ENCODE results near the gene PYGL.

PYGL gene

GRCh38 chr14:50941151-50941550 lies 3.1 kb downstream of the PYGL start:
- no peaks in the 10 kb centered on the region for H3K9me3 ChIP-seq (ENCODE audit: control insufficient read depth in 2 of 2, low read length in 2 of 2)
- no peaks in the 10 kb centered on the region for H3K27me3 ChIP-seq (ENCODE audit: control insufficient read depth in 2 of 2, insufficient read depth in 2 of 2, low read length in 2 of 2)
- no peak overlapping the region for H3K27ac ChIP-seq (ENCODE audit: low read depth in 2 of 2, low read length in 2 of 2)
- H3K4me1 ChIP-seq (ENCODE audit: control insufficient read depth in 2 of 2, insufficient read depth in 2 of 2, low read length in 2 of 2) = peaks cover 7% of the 10 kb centered on the region in 2 donors
- no peak overlapping the region for H3K9ac ChIP-seq (ENCODE audit: low read depth in 1 of 2, low read length in 2 of 2)
- no peaks in the 10 kb centered on the region for H3K36me3 ChIP-seq (ENCODE audit: control insufficient read depth in 2 of 2, insufficient read depth in 2 of 2, low read length in 2 of 2)
- no peak overlapping the region for H3K4me3 ChIP-seq (ENCODE audit: low read length in 2 of 2)

- Histone ChIP-seq H3K9me3 (ENCODE audit: control insufficient read depth in 2 of 2, low read length in 2 of 2) (no peaks in the 10 kb centered on the region), H3K4me3 (ENCODE audit: low read length in 2 of 2) (no peak overlapping the region), H3K27me3 (ENCODE audit: control insufficient read depth in 2 of 2, insufficient read depth in 2 of 2, low read length in 2 of 2) (no peaks in the 10 kb centered on the region), H3K36me3 (ENCODE audit: control insufficient read depth in 2 of 2, insufficient read depth in 2 of 2, low read length in 2 of 2) (peaks cover 0 to 9% of the 10 kb centered on the region in 2 donors), H3K4me1 (ENCODE audit: control insufficient read depth in 2 of 2, insufficient read depth in 2 of 2, low read length in 2 of 2) (no peaks in the 10 kb centered on the region), H3K27ac (ENCODE audit: low read depth in 2 of 2, low read length in 2 of 2) (no peak overlapping the region), H3K9ac (ENCODE audit: low read depth in 1 of 2, low read length in 2 of 2) (no peak overlapping the region)
Measured at GRCh38 chr14:50937800-50938199, 6.5 kb downstream of the PYGL start.

GRCh38 chr14:50937325-50937724 lies 7.0 kb downstream of the PYGL start:
- no peaks in the 10 kb centered on the region for H3K27me3 ChIP-seq (ENCODE audit: control insufficient read depth in 2 of 2, insufficient read depth in 2 of 2, low read length in 2 of 2)
- H3K27ac ChIP-seq (ENCODE audit: low read depth in 2 of 2, low read length in 2 of 2) = no peak overlapping the region
- H3K9me3 ChIP-seq (ENCODE audit: control insufficient read depth in 2 of 2, low read length in 2 of 2) = no peaks in the 10 kb centered on the region
- H3K4me3 ChIP-seq (ENCODE audit: low read length in 2 of 2) = no peak overlapping the region
- H3K9ac ChIP-seq (ENCODE audit: low read depth in 1 of 2, low read length in 2 of 2) = no peak overlapping the region
- H3K36me3 ChIP-seq (ENCODE audit: control insufficient read depth in 2 of 2, insufficient read depth in 2 of 2, low read length in 2 of 2) = peaks cover 0 to 9% of the 10 kb centered on the region in 2 donors
- H3K4me1 ChIP-seq (ENCODE audit: control insufficient read depth in 2 of 2, insufficient read depth in 2 of 2, low read length in 2 of 2) = no peaks in the 10 kb centered on the region

- Histone ChIP-seq H3K9me3 (ENCODE audit: control insufficient read depth in 2 of 2, low read length in 2 of 2) (no peaks in the 10 kb centered on the region), H3K36me3 (ENCODE audit: control insufficient read depth in 2 of 2, insufficient read depth in 2 of 2, low read length in 2 of 2) (peaks cover 0 to 9% of the 10 kb centered on the region in 2 donors), H3K4me1 (ENCODE audit: control insufficient read depth in 2 of 2, insufficient read depth in 2 of 2, low read length in 2 of 2) (no peaks in the 10 kb centered on the region), H3K27me3 (ENCODE audit: control insufficient read depth in 2 of 2, insufficient read depth in 2 of 2, low read length in 2 of 2) (no peaks in the 10 kb centered on the region), H3K27ac (ENCODE audit: low read depth in 2 of 2, low read length in 2 of 2) (no peak overlapping the region), H3K4me3 (ENCODE audit: low read length in 2 of 2) (no peak overlapping the region), H3K9ac (ENCODE audit: low read depth in 1 of 2, low read length in 2 of 2) (no peak overlapping the region)
Measured at GRCh38 chr14:50936882-50937281, 7.4 kb downstream of the PYGL start.

GRCh38 chr14:50936016-50936340 lies 8.3 kb downstream of the PYGL start:
- Histone ChIP-seq H3K4me3 (ENCODE audit: low read length in 2 of 2) (no peak overlapping the region), H3K27ac (ENCODE audit: low read depth in 2 of 2, low read length in 2 of 2) (no peak overlapping the region), H3K9ac (ENCODE audit: low read depth in 1 of 2, low read length in 2 of 2) (no peak overlapping the region), H3K9me3 (ENCODE audit: control insufficient read depth in 2 of 2, low read length in 2 of 2) (no peaks in the 10 kb centered on the region), H3K4me1 (ENCODE audit: control insufficient read depth in 2 of 2, insufficient read depth in 2 of 2, low read length in 2 of 2) (no peaks in the 10 kb centered on the region), H3K36me3 (ENCODE audit: control insufficient read depth in 2 of 2, insufficient read depth in 2 of 2, low read length in 2 of 2) (peaks cover 6 to 16% of the 10 kb centered on the region in 2 donors), H3K27me3 (ENCODE audit: control insufficient read depth in 2 of 2, insufficient read depth in 2 of 2, low read length in 2 of 2) (no peaks in the 10 kb centered on the region)

- H3K4me3 ChIP-seq (ENCODE audit: low read length in 2 of 2) = no peak overlapping the region
- no peaks in the 10 kb centered on the region for H3K9me3 ChIP-seq (ENCODE audit: control insufficient read depth in 2 of 2, low read length in 2 of 2)
- no peak overlapping the region for H3K9ac ChIP-seq (ENCODE audit: low read depth in 1 of 2, low read length in 2 of 2)
- H3K27ac ChIP-seq (ENCODE audit: low read depth in 2 of 2, low read length in 2 of 2) = no peak overlapping the region
- no peaks in the 10 kb centered on the region for H3K4me1 ChIP-seq (ENCODE audit: control insufficient read depth in 2 of 2, insufficient read depth in 2 of 2, low read length in 2 of 2)
- peaks cover 7 to 16% of the 10 kb centered on the region in 2 donors for H3K36me3 ChIP-seq (ENCODE audit: control insufficient read depth in 2 of 2, insufficient read depth in 2 of 2, low read length in 2 of 2)
- no peaks in the 10 kb centered on the region for H3K27me3 ChIP-seq (ENCODE audit: control insufficient read depth in 2 of 2, insufficient read depth in 2 of 2, low read length in 2 of 2)
Measured at GRCh38 chr14:50935126-50936015, 8.9 kb downstream of the PYGL start.

GRCh38 chr14:50932592-50933495 lies 11.4 kb downstream of the PYGL start:
- Histone ChIP-seq H3K36me3 (ENCODE audit: control insufficient read depth in 2 of 2, insufficient read depth in 2 of 2, low read length in 2 of 2) (peaks cover 7 to 16% of the 10 kb centered on the region in 2 donors), H3K9me3 (ENCODE audit: control insufficient read depth in 2 of 2, low read length in 2 of 2) (no peaks in the 10 kb centered on the region), H3K27me3 (ENCODE audit: control insufficient read depth in 2 of 2, insufficient read depth in 2 of 2, low read length in 2 of 2) (no peaks in the 10 kb centered on the region), H3K9ac (ENCODE audit: low read depth in 1 of 2, low read length in 2 of 2) (no peak overlapping the region), H3K4me3 (ENCODE audit: low read length in 2 of 2) (no peak overlapping the region), H3K27ac (ENCODE audit: low read depth in 2 of 2, low read length in 2 of 2) (no peak overlapping the region), H3K4me1 (ENCODE audit: control insufficient read depth in 2 of 2, insufficient read depth in 2 of 2, low read length in 2 of 2) (no peaks in the 10 kb centered on the region)

- H3K9me3 ChIP-seq (ENCODE audit: control insufficient read depth in 2 of 2, low read length in 2 of 2) = no peaks in the 10 kb centered on the region
- H3K36me3 ChIP-seq (ENCODE audit: control insufficient read depth in 2 of 2, insufficient read depth in 2 of 2, low read length in 2 of 2) = peaks cover 7 to 16% of the 10 kb centered on the region in 2 donors
- H3K27me3 ChIP-seq (ENCODE audit: control insufficient read depth in 2 of 2, insufficient read depth in 2 of 2, low read length in 2 of 2) = no peaks in the 10 kb centered on the region
- H3K4me1 ChIP-seq (ENCODE audit: control insufficient read depth in 2 of 2, insufficient read depth in 2 of 2, low read length in 2 of 2) = no peaks in the 10 kb centered on the region
- no peak overlapping the region for H3K4me3 ChIP-seq (ENCODE audit: low read length in 2 of 2)
- no peak overlapping the region for H3K27ac ChIP-seq (ENCODE audit: low read depth in 2 of 2, low read length in 2 of 2)
- H3K9ac ChIP-seq (ENCODE audit: low read depth in 1 of 2, low read length in 2 of 2) = no peak overlapping the region
Measured at GRCh38 chr14:50932156-50932555, 12.1 kb downstream of the PYGL start.

- Histone ChIP-seq H3K9ac (ENCODE audit: low read depth in 1 of 2, low read length in 2 of 2) (no peak overlapping the region), H3K36me3 (ENCODE audit: control insufficient read depth in 2 of 2, insufficient read depth in 2 of 2, low read length in 2 of 2) (peaks cover 7 to 16% of the 10 kb centered on the region in 2 donors), H3K9me3 (ENCODE audit: control insufficient read depth in 2 of 2, low read length in 2 of 2) (no peaks in the 10 kb centered on the region), H3K27me3 (ENCODE audit: control insufficient read depth in 2 of 2, insufficient read depth in 2 of 2, low read length in 2 of 2) (no peaks in the 10 kb centered on the region), H3K27ac (ENCODE audit: low read depth in 2 of 2, low read length in 2 of 2) (no peak overlapping the region), H3K4me1 (ENCODE audit: control insufficient read depth in 2 of 2, insufficient read depth in 2 of 2, low read length in 2 of 2) (no peaks in the 10 kb centered on the region), H3K4me3 (ENCODE audit: low read length in 2 of 2) (no peak overlapping the region)
Measured at GRCh38 chr14:50931559-50931958, 12.7 kb downstream of the PYGL start.

GRCh38 chr14:50929506-50929905 lies 14.8 kb downstream of the PYGL start:
- Histone ChIP-seq H3K4me1 (ENCODE audit: control insufficient read depth in 2 of 2, insufficient read depth in 2 of 2, low read length in 2 of 2) (no peaks in the 10 kb centered on the region), H3K27me3 (ENCODE audit: control insufficient read depth in 2 of 2, insufficient read depth in 2 of 2, low read length in 2 of 2) (no peaks in the 10 kb centered on the region), H3K27ac (ENCODE audit: low read depth in 2 of 2, low read length in 2 of 2) (no peak overlapping the region), H3K9me3 (ENCODE audit: control insufficient read depth in 2 of 2, low read length in 2 of 2) (no peaks in the 10 kb centered on the region), H3K9ac (ENCODE audit: low read depth in 1 of 2, low read length in 2 of 2) (no peak overlapping the region), H3K36me3 (ENCODE audit: control insufficient read depth in 2 of 2, insufficient read depth in 2 of 2, low read length in 2 of 2) (peaks cover 7 to 10% of the 10 kb centered on the region in 2 donors), H3K4me3 (ENCODE audit: low read length in 2 of 2) (no peak overlapping the region)
